Esophagus (tissue), 2 donors: ENCODE data around the gene CCDC149. TPM values are rescaled to one million over a fixed set of nuclear protein-coding genes. Genes with fewer than 3 reads are reported as not detected.

Source experiments
- H3K27ac ChIP-seq, 2 donors: one replicate each; pipeline ENCODE4 v1.5.1; 2013; ENCODE audit warnings: low read depth in 2 of 2, mild to moderate bottlenecking in 2 of 2, inconsistent platforms in 1 of 2, low read length in 1 of 2, moderate library complexity in 1 of 2
- H3K27me3 ChIP-seq, 2 donors: one replicate each; pipeline ENCODE4 v1.6.1; 2013; ENCODE audit warnings: low read length in 2 of 2, control low read depth in 1 of 2, mild to moderate bottlenecking in 1 of 2; ENCODE audit not compliant: insufficient read depth in 2 of 2, control insufficient read depth in 1 of 2
- H3K36me3 ChIP-seq, 2 donors: one replicate each; pipeline ENCODE4 v1.6.1; 2013; ENCODE audit warnings: low read length in 1 of 2; ENCODE audit not compliant: control insufficient read depth in 2 of 2, insufficient read depth in 2 of 2
- H3K4me1 ChIP-seq, 2 donors: one replicate each; pipeline ENCODE4 v1.6.1; 2013; ENCODE audit warnings: low read length in 1 of 2; ENCODE audit not compliant: control insufficient read depth in 2 of 2, insufficient read depth in 2 of 2
- H3K4me3 ChIP-seq, 2 donors: one replicate each; pipeline ENCODE4 v1.5.1; 2013; ENCODE audit warnings: low read length in 2 of 2, mild to moderate bottlenecking in 2 of 2, low read depth in 1 of 2, moderate library complexity in 1 of 2
- H3K9me3 ChIP-seq, 2 donors: one replicate each; pipeline ENCODE4 v1.6.1; 2013; ENCODE audit warnings: mild to moderate bottlenecking in 2 of 2, low read depth in 1 of 2, low read length in 1 of 2, moderate library complexity in 1 of 2; ENCODE audit not compliant: control insufficient read depth in 2 of 2, insufficient read depth in 1 of 2
- WGBS, 2 donors: extraction: QIAGEN DNeasy Blood & Tissue Kit; methylation state at CpG; one replicate each; pipeline ENCODE4 v1.1.7; 2013; 5-methylcytosine and 5-hydroxymethylcytosine counted together
- polyA plus RNA-seq, 2 donors: library from polyadenylated mRNA; stranded (reverse); fragments of 200-250 nt; gene quantifications; one replicate each; pipeline ENCODE4 v1.2.3, GENCODE V29; 2013
- donor health status: healthy with polysubstance abuse.
- donor health status: Bipolar disorder and iron deficiency.

CCDC149 gene
- polyA plus RNA-seq, 2 donors = 1.9 to 2.4 TPM

- Histone ChIP-seq H3K4me3 (no peak overlapping the region), H3K9me3 (no peaks in the 10 kb centered on the region), H3K4me1 (peaks cover 0 to 3% of the 10 kb centered on the region in 2 donors), H3K27ac (no peak overlapping the region), H3K27me3 (no peaks in the 10 kb centered on the region), H3K36me3 (no peaks in the 10 kb centered on the region)
- 77 to 82% methylated on average over 9 of the region's 9 CpGs for WGBS, 2 donors
These were observed 70.5 kb downstream of the CCDC149 start for GRCh38 chr4:24842356-24842755.

GRCh38 chr4:24840826-24841543 is 71.9 kb downstream of the CCDC149 start:
- Histone ChIP-seq H3K36me3 (peaks cover 0 to 3% of the 10 kb centered on the region in 2 donors), H3K27ac (no peak overlapping the region), H3K4me3 (no peak overlapping the region), H3K9me3 (no peaks in the 10 kb centered on the region), H3K27me3 (no peaks in the 10 kb centered on the region), H3K4me1 (peaks cover 0 to 3% of the 10 kb centered on the region in 2 donors)
- 36 to 56% methylated on average over 3 of the region's 3 CpGs for WGBS, 2 donors

GRCh38 chr4:24840362-24840761 is 72.5 kb downstream of the CCDC149 start:
- Histone ChIP-seq H3K9me3 (no peaks in the 10 kb centered on the region), H3K4me1 (peaks cover 0 to 3% of the 10 kb centered on the region in 2 donors), H3K36me3 (peaks cover 0 to 3% of the 10 kb centered on the region in 2 donors), H3K4me3 (no peak overlapping the region), H3K27me3 (no peaks in the 10 kb centered on the region), H3K27ac (no peak overlapping the region)
- WGBS, 2 donors = 78 to 84% methylated on average over 5 of the region's 5 CpGs

- no peaks in the 10 kb centered on the region for H3K9me3 ChIP-seq
- 61 to 68% methylated on average over 5 of the region's 5 CpGs for WGBS, 2 donors
- H3K27ac ChIP-seq = no peak overlapping the region
- H3K4me1 ChIP-seq = peaks cover 0 to 3% of the 10 kb centered on the region in 2 donors
- no peak overlapping the region for H3K4me3 ChIP-seq
- H3K36me3 ChIP-seq = peaks cover 0 to 3% of the 10 kb centered on the region in 2 donors
- no peaks in the 10 kb centered on the region for H3K27me3 ChIP-seq
These were observed 75.1 kb downstream of the CCDC149 start for GRCh38 chr4:24837781-24838180.

GRCh38 chr4:24837336-24837735 is 75.5 kb downstream of the CCDC149 start:
- no peaks in the 10 kb centered on the region for H3K9me3 ChIP-seq
- H3K27me3 ChIP-seq = no peaks in the 10 kb centered on the region
- 56 to 66% methylated on average over 7 of the region's 7 CpGs for WGBS, 2 donors
- H3K36me3 ChIP-seq = peaks cover 0 to 3% of the 10 kb centered on the region in 2 donors
- no peak overlapping the region for H3K4me3 ChIP-seq
- no peak overlapping the region for H3K27ac ChIP-seq
- peaks cover 0 to 3% of the 10 kb centered on the region in 2 donors for H3K4me1 ChIP-seq

GRCh38 chr4:24836661-24837242 is 76.1 kb downstream of the CCDC149 start:
- H3K36me3 ChIP-seq = peaks cover 0 to 3% of the 10 kb centered on the region in 2 donors
- no peak overlapping the region for H3K27ac ChIP-seq
- peaks cover 0 to 3% of the 10 kb centered on the region in 2 donors for H3K4me1 ChIP-seq
- H3K27me3 ChIP-seq = no peaks in the 10 kb centered on the region
- no peak overlapping the region for H3K4me3 ChIP-seq
- H3K9me3 ChIP-seq = no peaks in the 10 kb centered on the region
- WGBS, 2 donors = 74 to 78% methylated on average over 6 of the region's 6 CpGs

- H3K27me3 ChIP-seq = no peaks in the 10 kb centered on the region
- H3K4me1 ChIP-seq = peaks cover 0 to 3% of the 10 kb centered on the region in 2 donors
- peaks cover 0 to 3% of the 10 kb centered on the region in 2 donors for H3K36me3 ChIP-seq
- no peak overlapping the region for H3K27ac ChIP-seq
- no peaks in the 10 kb centered on the region for H3K9me3 ChIP-seq
- 83 to 85% methylated on average over 4 of the region's 4 CpGs for WGBS, 2 donors
- H3K4me3 ChIP-seq = no peak overlapping the region
These were observed 77.1 kb downstream of the CCDC149 start for GRCh38 chr4:24835696-24836095.

- H3K9me3 ChIP-seq = no peaks in the 10 kb centered on the region
- H3K4me3 ChIP-seq = no peak overlapping the region
- H3K4me1 ChIP-seq = no peaks in the 10 kb centered on the region
- no peaks in the 10 kb centered on the region for H3K36me3 ChIP-seq
- no peak overlapping the region for H3K27ac ChIP-seq
- H3K27me3 ChIP-seq = no peaks in the 10 kb centered on the region
- 89 to 94% methylated on average over 3 of the region's 3 CpGs for WGBS, 2 donors
These were observed 81.2 kb downstream of the CCDC149 start for GRCh38 chr4:24831637-24832036.

GRCh38 chr4:24824720-24825119 is 88.1 kb downstream of the CCDC149 start:
- Histone ChIP-seq H3K9me3 (peaks cover 0 to under 1% of the 10 kb centered on the region in 2 donors), H3K27me3 (no peaks in the 10 kb centered on the region), H3K4me1 (no peaks in the 10 kb centered on the region), H3K27ac (no peak overlapping the region), H3K4me3 (no peak overlapping the region), H3K36me3 (no peaks in the 10 kb centered on the region)
- WGBS, 2 donors = 52 to 73% methylated on average over 7 of the region's 7 CpGs

- H3K27me3 ChIP-seq = no peaks in the 10 kb centered on the region
- no peaks in the 10 kb centered on the region for H3K4me1 ChIP-seq
- H3K36me3 ChIP-seq = no peaks in the 10 kb centered on the region
- no peak overlapping the region for H3K27ac ChIP-seq
- H3K9me3 ChIP-seq = peaks cover 0 to 2% of the 10 kb centered on the region in 2 donors
- H3K4me3 ChIP-seq = no peak overlapping the region
These were observed 92.3 kb downstream of the CCDC149 start for GRCh38 chr4:24820541-24820940.
